HepG2 (cell line): Measurements from ENCODE around the gene GRK6. TPM values are rescaled to one million over a fixed set of nuclear protein-coding genes. Genes with fewer than 3 reads are reported as not detected.

ENCODE experiments used
- ATAC-seq: fragments of 200-7000 bp; cut with Tn5 transposase; 3 replicates; pipeline ENCODE4 v1.9.1; 2020; ENCODE audit warnings: mild to moderate bottlenecking, moderate library complexity
- BruUV-seq: library from RNA; stranded (reverse); fragments of 400-500 nt; replicated peaks from 2 replicates; lab custom pipeline; 2021; lab: Mats Ljungman, UMichigan
- CTCF ChIA-PET: fragments of 300-600 bp; formaldehyde crosslinking; extraction: SDS; loops from one replicate; lab custom pipeline; 2021; ENCODE audit warnings: low total read pairs, inconsistent platforms, low intra/inter-chr PET ratio; lab: Yijun Ruan, JAX
- POLR2A ChIA-PET: fragments of 350-600 bp; sonication (Branson Sonifier 250); formaldehyde crosslinking; loops from one replicate; lab custom pipeline; 2020; ENCODE audit warnings: antibody characterized with exemption, inconsistent platforms; lab: Yijun Ruan, JAX
- DNase-seq: peaks from one replicate; pipeline ENCODE4 v3.0.0-alpha.2; 2015; ENCODE audit warnings: low spot score
- FAIRE-seq: peaks from 3 replicates; lab custom pipeline; 2011; peaks lifted over from hg19 to GRCh38; lab: Jason Lieb, UNC
- H2AFZ ChIP-seq: one replicate; pipeline ENCODE4 v1.6.1; 2011; ENCODE audit warnings: low read length, inconsistent platforms
- H3K27ac ChIP-seq: fragments of 300-600 bp; 3 replicates; pipeline ENCODE4 v1.8.0; 2011; ENCODE audit warnings: mixed run types, mild to moderate bottlenecking, mixed read lengths, low read length, inconsistent platforms; ENCODE audit not compliant: insufficient read depth; ENCODE audit errors: extremely low read length
- H3K27me3 ChIP-seq, 2 experiments: fragments of 200-600 bp in 1 of 2; 2 replicates in 1 of 2; 3 replicates in 1 of 2; pipeline versions ENCODE4 v1.6.0 to v1.8.0; 2011; ENCODE audit warnings: low read length in 2 of 2, mild to moderate bottlenecking in 2 of 2, moderate library complexity in 2 of 2, inconsistent platforms in 1 of 2; ENCODE audit not compliant: insufficient read depth in 2 of 2, control insufficient read depth in 1 of 2
- H3K36me3 ChIP-seq, 2 experiments: fragments of 200-600 bp in 1 of 2; replicated peaks in 1 of 2; 2 replicates in 1 of 2; 3 replicates in 1 of 2; pipeline versions ENCODE4 v1.5.1 to v1.8.0; 2011; ENCODE audit warnings: low read length in 2 of 2, inconsistent platforms in 1 of 2; ENCODE audit not compliant: insufficient read depth in 2 of 2, control insufficient read depth in 1 of 2
- H3K4me1 ChIP-seq: 2 replicates; pipeline ENCODE4 v1.5.1; 2012; ENCODE audit warnings: low read length, inconsistent platforms; ENCODE audit not compliant: insufficient read depth
- H3K4me2 ChIP-seq: 2 replicates; pipeline ENCODE4 v1.6.0; 2011; ENCODE audit warnings: low read depth, low read length, inconsistent platforms
- H3K4me3 ChIP-seq, 3 experiments: fragments of 200-600 bp in 1 of 3; sonication (generic), shearing (Covaris generic) in 1 of 3; replicated peaks in 1 of 3; 2 replicates each; pipeline ENCODE4 v1.5.1; 2011 to 2016; ENCODE audit warnings: low read length in 3 of 3, inconsistent platforms in 2 of 3, low read depth in 2 of 3, mild to moderate bottlenecking in 2 of 3, control low read depth in 1 of 3, mixed read lengths in 1 of 3; ENCODE audit not compliant: insufficient read depth in 1 of 3
- H3K79me2 ChIP-seq: one replicate; pipeline ENCODE4 v1.6.1; 2011; ENCODE audit warnings: low read length, inconsistent platforms; ENCODE audit not compliant: insufficient read depth
- H3K9ac ChIP-seq: 2 replicates; pipeline ENCODE4 v1.6.0; 2011; ENCODE audit warnings: mild to moderate bottlenecking, low read depth, low read length, inconsistent platforms; ENCODE audit not compliant: insufficient read depth
- H3K9me3 ChIP-seq: 2 replicates; pipeline ENCODE4 v1.5.1; 2012; ENCODE audit warnings: mild to moderate bottlenecking, low read length
- H4K20me1 ChIP-seq: 2 replicates; pipeline ENCODE4 v1.6.0; 2011; ENCODE audit warnings: inconsistent platforms, mild to moderate bottlenecking, low read length, moderate library complexity; ENCODE audit not compliant: insufficient read depth
- JUNB ChIP-seq: sonication (generic); formaldehyde crosslinking; IDR thresholded peaks from 2 replicates; pipeline ENCODE4 v1.8.0; 2022; ENCODE audit warnings: missing genetic modification reagents, mild to moderate bottlenecking, borderline replicate concordance
- LRRFIP1 ChIP-seq: sonication (generic); formaldehyde crosslinking; conservative IDR thresholded peaks from 2 replicates; pipeline ENCODE4 v1.4.0; 2020; ENCODE audit warnings: missing genetic modification reagents
- MAFF ChIP-seq: IDR thresholded peaks from 2 replicates; pipeline ENCODE4 v1.6.1; 2011; ENCODE audit warnings: low read depth, low read length, improper control_type of control experiment
- PRMT3 ChIP-seq: sonication (generic); formaldehyde crosslinking; IDR thresholded peaks from 2 replicates; pipeline ENCODE4 v1.8.1; 2022; ENCODE audit warnings: low read depth, mild to moderate bottlenecking, moderate library complexity, missing genetic modification reagents, borderline replicate concordance
- RERE ChIP-seq: IDR thresholded peaks from 2 replicates; pipeline ENCODE4 v1.6.1; 2016; ENCODE audit warnings: low read depth, missing genetic modification reagents, missing compliant biosample characterization
- SPEN ChIP-seq: sonication (generic); formaldehyde crosslinking; IDR thresholded peaks from 2 replicates; pipeline ENCODE4 v1.5.1; 2020; ENCODE audit warnings: low read depth, mild to moderate bottlenecking, missing genetic modification reagents
- ZBTB33 ChIP-seq: sonication (generic); formaldehyde crosslinking; IDR thresholded peaks from 2 replicates; pipeline ENCODE4 v1.4.0; 2020; ENCODE audit warnings: missing genetic modification reagents
- ZNF503 ChIP-seq: sonication (generic); formaldehyde crosslinking; IDR thresholded peaks from 2 replicates; pipeline ENCODE4 v1.4.0; 2020; ENCODE audit warnings: missing genetic modification reagents
- WGBS: methylation state at CpG from one replicate; pipeline ENCODE4 v1.1.6; 2017; ENCODE audit warnings: low lambda C conversion rate; 5-methylcytosine and 5-hydroxymethylcytosine counted together
- in situ Hi-C: cut with HindIII; loops from 2 replicates; pipeline ENCODE4 v1.10.0; 2017; ENCODE audit warnings: low pct_unique_long_range_greater_than_20kb; ENCODE audit not compliant: extremely low pct_ligation_motif_present
- intact Hi-C: fragments of 100-400 bp; cut with micrococcal nuclease; formaldehyde crosslinking; loops from one replicate; pipeline ENCODE4 v1.10.0; 2022; ENCODE audit not compliant: unreplicated experiment
- polyA plus RNA-seq, 8 experiments: library from polyadenylated mRNA; depleted of rRNA in 3 of 8; stranded (reverse) in 7 of 8; unstranded in 1 of 8; fragments of >200 nt; fragmentation: Illumina TruSeq in 4 of 8; extraction: Trizol in 4 of 8; gene quantifications; 2 replicates each; pipeline versions ENCODE4 v1.2.1 to v1.2.3, GENCODE V29; 2011 to 2016; ENCODE audit warnings: low read depth in 4 of 8, missing spikeins in 1 of 8, mixed read lengths in 1 of 8; ENCODE audit not compliant: insufficient read depth in 1 of 8
- total RNA-seq, 5 experiments: library from RNA; depleted of rRNA; stranded (reverse); fragments of >200 nt; fragmentation: Illumina TruSeq; extraction: Trizol; gene quantifications; 2 replicates each; pipeline ENCODE4 v1.2.3, GENCODE V29; 2016; ENCODE audit warnings: low read depth in 1 of 5

The GRK6 gene
- total and polyA plus RNA-seq, 2 of the 13 experiments (the other 11 are each of a cell fraction or from before 2014, with no cell fraction given): 13.2 to 19.9 TPM

GRCh38 chr5:177482359-177482795 is 55.9 kb downstream of the GRK6 start:
- TF ChIP-seq RERE (CRISPR knock-in tag) (no peak), ZBTB33 (CRISPR knock-in tag) (no peak), SPEN (no peak), MAFF (no peak), ZNF503 (CRISPR knock-in tag) (no peak), LRRFIP1 (CRISPR knock-in tag) (no peak), JUNB (CRISPR knock-in tag) (no peak), PRMT3 (CRISPR knock-in tag) (no peak)
- ChIA-PET CTCF (no interaction called here), POLR2A (no interaction called here)
- no peaks in the 10 kb centered on the region for H3K9me3 ChIP-seq
- no peaks in the 10 kb centered on the region for H3K79me2 ChIP-seq
- DNase-seq (no peak), ATAC-seq (no peak), FAIRE-seq (no peak)
- in situ Hi-C loops: no loop called here
- no TSS peak for BruUV-seq
- H4K20me1 ChIP-seq: no peaks in the 10 kb centered on the region
- H3K9ac ChIP-seq: no peak overlapping the region
- H3K27me3 ChIP-seq: no peaks in the 10 kb centered on the region
- peaks cover 3% of the 10 kb centered on the region in 2 experiments; a peak in 4 of 5 replicates for H3K36me3 ChIP-seq
- no peak overlapping the region for H2AFZ ChIP-seq
- intact Hi-C loops: no loop called here
- 90% methylated on average over 10 of the region's 10 CpGs for WGBS
- H3K4me1 ChIP-seq: peaks cover 21% of the 10 kb centered on the region
- H3K27ac ChIP-seq: no peak overlapping the region
- no peak overlapping the region for H3K4me2 ChIP-seq
- H3K4me3 ChIP-seq: no peak overlapping the region
